Colonic mucosa (tissue), 4 donors: ENCODE measurements around the gene ALPI. TPM values are rescaled to one million over a fixed set of nuclear protein-coding genes. Genes with fewer than 3 reads are reported as not detected.
"Not testable (repeated sequence)": the region's sequence is repeated elsewhere in the genome, so short reads cannot be mapped to it uniquely, and the experiment has no call there.

Experiments
- DNase-seq: peaks from one replicate; pipeline ENCODE4 v3.0.0-alpha.2; 2020
- H3K27ac ChIP-seq: fragments of 200-600 bp; one replicate; pipeline ENCODE4 v1.8.0; 2021
- H3K27me3 ChIP-seq: fragments of 200-600 bp; one replicate; pipeline ENCODE4 v1.8.0; 2021
- H3K36me3 ChIP-seq: fragments of 200-600 bp; one replicate; pipeline ENCODE4 v1.8.0; 2021
- H3K4me1 ChIP-seq: fragments of 200-600 bp; one replicate; pipeline ENCODE4 v1.8.0; 2021; ENCODE audit warnings: mild to moderate bottlenecking
- H3K4me3 ChIP-seq: fragments of 200-600 bp; one replicate; pipeline ENCODE4 v1.8.0; 2021
- H3K9ac ChIP-seq, 2 donors: one replicate each; pipeline ENCODE4 v1.7.0; 2013; ENCODE audit warnings: control low read depth in 2 of 2, low read depth in 2 of 2, low read length in 2 of 2
- H3K9me3 ChIP-seq: fragments of 200-600 bp; one replicate; pipeline ENCODE4 v1.8.0; 2021
- intact Hi-C: fragments of 100-400 bp; cut with DNase I; formaldehyde crosslinking; loops from one replicate; pipeline ENCODE4 v1.14.1; 2022
- total RNA-seq, 2 donors: library from RNA; stranded (reverse); fragmentation: NEBNext Ultra II Directional in 1 of 2; extraction: Animal tissue kit (Norgen Biotek cat#: 25700) in 1 of 2; gene quantifications; one replicate each; pipeline ENCODE4 v1.2.1, GENCODE V29; 2021
- TF ChIP-seq, protein P1 (sequence below): fragments of 200-600 bp; IDR thresholded peaks from one replicate; pipeline ENCODE4 v1.8.0; 2022; ENCODE audit warnings: antibody characterized with exemption, mild to moderate bottlenecking
- donor health status: healthy.
- donor health status: DM: no; HTN: no; CAD: no.
- donor health status: DM: no; HTN: no; CAD: no.

ALPI gene
- total RNA-seq: 10 to 100 TPM in 1 of 2 donors, 1 to 10 TPM in 1; 9.4 to 27.1 TPM

DNA sequence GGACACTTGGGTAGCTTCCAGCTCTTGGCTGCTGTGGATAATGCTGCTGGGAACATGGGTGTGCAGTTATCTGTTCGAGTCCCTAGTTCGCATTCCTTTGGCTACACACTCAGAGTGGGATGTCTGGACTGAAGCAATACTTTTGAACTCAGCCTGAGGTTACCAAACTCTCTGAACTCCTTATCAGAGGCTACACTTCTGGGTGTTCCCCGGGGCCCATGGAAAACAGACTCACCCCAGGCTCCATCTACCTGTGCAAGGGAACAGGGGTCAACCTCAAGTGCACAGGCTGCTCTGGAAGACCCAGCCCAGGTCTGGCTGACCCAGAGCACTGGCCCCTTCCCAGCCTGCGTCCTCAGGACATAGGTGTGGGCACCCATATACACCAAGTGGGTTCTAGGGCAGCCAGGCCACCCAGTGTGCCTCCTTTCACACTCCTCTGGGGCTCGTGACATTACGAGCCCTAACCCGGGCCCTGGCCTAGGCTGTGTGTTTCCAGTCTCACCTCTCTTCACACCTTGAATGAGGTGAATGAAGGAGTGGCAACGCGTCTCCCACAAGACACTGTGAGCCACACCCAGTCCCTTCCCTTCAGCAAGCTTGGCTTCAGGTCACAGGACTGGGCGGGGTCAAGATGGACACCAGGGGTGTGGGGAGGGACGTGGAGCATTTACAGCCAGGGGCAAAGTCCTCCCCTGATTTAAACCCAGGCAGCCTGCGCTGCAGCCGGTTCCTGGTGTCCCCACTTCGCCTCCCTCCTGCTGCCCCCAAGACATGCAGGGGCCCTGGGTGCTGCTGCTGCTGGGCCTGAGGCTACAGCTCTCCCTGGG, at the start of gene ALPI:
Gene ALPI, plus strand, starts transcription at position 728 of the 830 bp plus-strand sequence. Its CDS starts 47 bp downstream, at position 775.
- intact Hi-C loops: no loop called here
- H3K4me3 ChIP-seq: no peak within 1 kb of the TSS
- H3K27me3 ChIP-seq: peaks cover 4% of the 10 kb centered on the region

DNA sequence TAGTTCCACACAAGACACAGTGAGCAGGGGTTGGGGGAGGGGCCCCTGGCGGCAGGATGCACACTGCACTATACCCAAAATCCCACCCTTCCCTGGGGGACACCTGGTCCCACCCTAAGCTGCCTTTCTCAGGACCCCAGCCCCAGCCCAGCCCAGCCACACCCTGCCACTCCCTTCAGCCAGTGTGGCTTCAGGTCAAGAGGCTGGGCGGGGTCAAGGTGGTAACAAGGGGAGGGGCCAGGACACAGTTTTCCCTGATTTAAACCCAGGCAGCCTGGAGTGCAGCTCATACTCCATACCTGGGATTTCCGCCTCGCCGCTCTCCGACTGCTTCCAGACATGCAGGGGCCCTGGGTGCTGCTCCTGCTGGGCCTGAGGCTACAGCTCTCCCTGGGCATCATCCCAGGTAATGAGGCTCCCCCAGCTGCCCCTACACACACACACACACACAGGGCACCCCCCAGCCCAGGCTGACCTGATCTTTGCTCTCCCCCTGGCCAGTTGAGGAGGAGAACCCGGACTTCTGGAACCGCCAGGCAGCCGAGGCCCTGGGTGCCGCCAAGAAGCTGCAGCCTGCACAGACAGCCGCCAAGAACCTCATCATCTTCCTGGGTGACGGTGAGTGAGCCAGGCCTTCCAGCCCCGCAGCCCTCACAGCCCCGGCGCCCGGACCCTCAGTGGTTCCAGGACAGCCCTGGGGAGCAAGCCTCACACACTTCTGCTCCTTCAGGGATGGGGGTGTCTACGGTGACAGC, 49.2 kb upstream of the ALPI start, which contains the start of gene ALPG:
Gene ALPG, plus strand, starts transcription at position 289 of the 755 bp plus-strand sequence. Its CDS starts 51 bp downstream, at position 340.
- no peaks in the 10 kb centered on the region for H3K27me3 ChIP-seq
- no peaks in the 10 kb centered on the region for H3K4me1 ChIP-seq
- peak; percentile 40 for DNase-seq

More for the DNA sequence above, at the start of gene ALPI:
- peak; percentile 91 for DNase-seq
- Histone ChIP-seq H3K36me3 (no peaks in the 10 kb centered on the region), H3K9ac (no peak within 1 kb of the TSS), H3K9me3 (no peaks in the 10 kb centered on the region), H3K4me1 (no peaks in the 10 kb centered on the region), H3K27ac (no peak within 1 kb of the TSS)
- TF ChIP-seq, protein P1, sequence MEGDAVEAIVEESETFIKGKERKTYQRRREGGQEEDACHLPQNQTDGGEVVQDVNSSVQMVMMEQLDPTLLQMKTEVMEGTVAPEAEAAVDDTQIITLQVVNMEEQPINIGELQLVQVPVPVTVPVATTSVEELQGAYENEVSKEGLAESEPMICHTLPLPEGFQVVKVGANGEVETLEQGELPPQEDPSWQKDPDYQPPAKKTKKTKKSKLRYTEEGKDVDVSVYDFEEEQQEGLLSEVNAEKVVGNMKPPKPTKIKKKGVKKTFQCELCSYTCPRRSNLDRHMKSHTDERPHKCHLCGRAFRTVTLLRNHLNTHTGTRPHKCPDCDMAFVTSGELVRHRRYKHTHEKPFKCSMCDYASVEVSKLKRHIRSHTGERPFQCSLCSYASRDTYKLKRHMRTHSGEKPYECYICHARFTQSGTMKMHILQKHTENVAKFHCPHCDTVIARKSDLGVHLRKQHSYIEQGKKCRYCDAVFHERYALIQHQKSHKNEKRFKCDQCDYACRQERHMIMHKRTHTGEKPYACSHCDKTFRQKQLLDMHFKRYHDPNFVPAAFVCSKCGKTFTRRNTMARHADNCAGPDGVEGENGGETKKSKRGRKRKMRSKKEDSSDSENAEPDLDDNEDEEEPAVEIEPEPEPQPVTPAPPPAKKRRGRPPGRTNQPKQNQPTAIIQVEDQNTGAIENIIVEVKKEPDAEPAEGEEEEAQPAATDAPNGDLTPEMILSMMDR: no peak

DNA sequence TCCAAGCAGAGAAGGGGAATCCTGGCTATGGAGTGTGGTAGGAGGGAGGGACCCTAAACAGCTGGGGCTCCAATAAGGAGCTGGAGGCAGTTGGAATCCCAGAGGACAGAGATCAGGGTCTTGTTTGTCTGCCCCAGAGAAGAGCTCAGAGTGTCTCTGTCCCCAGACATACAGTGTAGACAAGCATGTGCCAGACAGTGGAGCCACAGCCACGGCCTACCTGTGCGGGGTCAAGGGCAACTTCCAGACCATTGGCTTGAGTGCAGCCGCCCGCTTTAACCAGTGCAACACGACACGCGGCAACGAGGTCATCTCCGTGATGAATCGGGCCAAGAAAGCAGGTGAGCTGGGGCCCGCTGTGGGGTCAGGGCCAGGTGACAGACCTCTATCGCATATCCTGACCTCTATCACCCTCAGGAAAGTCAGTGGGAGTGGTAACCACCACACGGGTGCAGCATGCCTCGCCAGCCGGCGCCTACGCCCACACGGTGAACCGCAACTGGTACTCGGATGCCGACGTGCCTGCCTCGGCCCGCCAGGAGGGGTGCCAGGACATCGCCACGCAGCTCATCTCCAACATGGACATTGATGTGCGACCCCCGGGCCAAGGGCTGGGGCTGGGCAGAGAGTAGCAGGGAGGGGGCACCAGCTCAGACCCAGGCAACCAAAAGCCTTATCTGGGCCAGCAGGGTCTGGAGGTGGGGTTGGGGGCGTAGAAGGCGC, 48.4 kb upstream of the ALPI start:
- DNase-seq, H3K4me3 ChIP-seq, H3K9me3 ChIP-seq, H3K27ac ChIP-seq, H3K36me3 ChIP-seq, H3K27me3 ChIP-seq, H3K9ac ChIP-seq, H3K4me1 ChIP-seq, intact Hi-C loops: not testable (repeated sequence)

More for the DNA sequence above, 49.2 kb upstream of the ALPI start, which contains the start of gene ALPG:
- Histone ChIP-seq H3K36me3 (no peaks in the 10 kb centered on the region), H3K9ac (no peak within 1 kb of the TSS), H3K4me3 (no peak within 1 kb of the TSS), H3K27ac (no peak within 1 kb of the TSS), H3K9me3 (no peaks in the 10 kb centered on the region)
- TF ChIP-seq, protein P1: no peak
- intact Hi-C loops: no loop called here

DNA sequence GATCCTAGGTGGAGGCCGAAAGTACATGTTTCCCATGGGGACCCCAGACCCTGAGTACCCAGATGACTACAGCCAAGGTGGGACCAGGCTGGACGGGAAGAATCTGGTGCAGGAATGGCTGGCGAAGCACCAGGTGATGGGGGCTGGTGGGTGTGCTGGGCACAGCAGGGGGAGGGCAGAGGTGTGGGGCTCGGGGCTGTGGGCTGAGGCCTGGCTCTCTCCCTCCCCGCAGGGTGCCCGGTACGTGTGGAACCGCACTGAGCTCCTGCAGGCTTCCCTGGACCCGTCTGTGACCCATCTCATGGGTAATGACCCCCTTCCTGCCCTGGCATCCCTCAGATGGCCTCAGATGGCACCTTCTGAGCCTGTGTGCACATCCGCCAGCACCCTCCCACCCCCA, 47.7 kb upstream of the ALPI start:
- H3K27me3 ChIP-seq, H3K9ac ChIP-seq, H3K4me1 ChIP-seq, H3K36me3 ChIP-seq, H3K4me3 ChIP-seq, H3K27ac ChIP-seq, intact Hi-C loops, H3K9me3 ChIP-seq, DNase-seq: not testable (repeated sequence)

DNA sequence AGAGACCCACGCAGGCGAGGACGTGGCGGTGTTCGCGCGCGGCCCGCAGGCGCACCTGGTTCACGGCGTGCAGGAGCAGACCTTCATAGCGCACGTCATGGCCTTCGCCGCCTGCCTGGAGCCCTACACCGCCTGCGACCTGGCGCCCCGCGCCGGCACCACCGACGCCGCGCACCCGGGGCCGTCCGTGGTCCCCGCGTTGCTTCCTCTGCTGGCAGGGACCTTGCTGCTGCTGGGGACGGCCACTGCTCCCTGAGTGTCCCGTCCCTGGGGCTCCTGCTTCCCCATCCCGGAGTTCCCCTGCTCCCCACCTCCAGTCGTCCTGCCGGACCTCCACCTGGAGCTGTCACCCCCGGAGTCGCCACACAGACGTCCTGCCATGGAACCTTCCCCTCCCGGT, 46.3 kb upstream of the ALPI start:
- DNase-seq, H3K36me3 ChIP-seq, H3K9me3 ChIP-seq, H3K27me3 ChIP-seq, intact Hi-C loops, H3K4me3 ChIP-seq, H3K4me1 ChIP-seq, H3K27ac ChIP-seq, H3K9ac ChIP-seq: not testable (repeated sequence)

DNA sequence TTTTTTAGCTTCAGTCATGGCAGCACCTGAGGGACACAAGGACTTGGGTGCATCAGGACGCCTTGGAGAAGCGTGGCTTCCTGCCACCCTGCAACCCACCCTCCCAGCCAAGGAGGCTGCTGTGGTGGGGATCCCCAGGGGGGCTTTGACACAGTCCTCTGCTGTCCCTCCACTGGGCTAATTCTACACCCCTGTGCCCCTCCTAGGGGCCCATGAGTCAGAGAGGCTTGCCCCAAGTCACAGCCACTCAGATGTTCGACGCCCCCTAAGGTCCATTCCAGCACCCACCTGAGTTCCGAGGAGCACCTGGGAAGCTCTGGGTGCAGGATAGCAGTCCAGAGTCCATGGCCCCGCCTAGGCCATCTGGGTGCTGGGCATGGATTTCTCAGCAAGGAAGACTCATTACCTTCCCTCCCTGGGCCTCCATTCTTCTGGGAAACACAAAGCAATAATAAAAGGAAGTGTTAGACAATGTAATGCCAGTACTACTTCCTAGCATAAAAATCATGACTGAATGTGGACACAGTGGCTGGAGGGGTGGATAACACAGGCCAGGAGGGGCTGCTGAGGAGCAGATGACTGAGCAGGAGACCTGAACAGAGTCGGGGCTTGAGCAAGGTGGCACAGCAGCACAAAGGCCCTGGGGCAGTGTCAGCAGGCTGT, 45.6 kb upstream of the ALPI start:
- intact Hi-C loops: no loop called here
- Histone ChIP-seq H3K36me3 (no peaks in the 10 kb centered on the region), H3K27ac (no peak overlapping the region), H3K27me3 (no peaks in the 10 kb centered on the region), H3K9ac (no peak overlapping the region), H3K4me1 (no peaks in the 10 kb centered on the region), H3K9me3 (no peaks in the 10 kb centered on the region), H3K4me3 (no peak overlapping the region)
- peak; percentile 65 for DNase-seq
- TF ChIP-seq, protein P1: no peak
